WTC11 (cell line): Measurements from ENCODE around the gene ZNF500. TPM values are rescaled to one million over a fixed set of nuclear protein-coding genes. Genes with fewer than 3 reads are reported as not detected.

Experiments
- ATAC-seq: fragments of 200-7000 bp; cut with Tn5 transposase; 2 replicates; pipeline ENCODE4 v1.10.0; 2021; ENCODE audit warnings: mild to moderate bottlenecking, moderate library complexity
- CTCF ChIA-PET: fragments of 300-600 bp; sonication (Branson Sonifier 250); formaldehyde crosslinking; loops from one replicate; lab custom pipeline; 2021; ENCODE audit warnings: antibody characterized with exemption; lab: Charles Lee
- POLR2A ChIA-PET: fragments of 350-600 bp; sonication (Branson Sonifier 250); formaldehyde crosslinking; loops from one replicate; lab custom pipeline; 2021; ENCODE audit warnings: antibody characterized with exemption; lab: Charles Lee
- DNase-seq: peaks from one replicate; pipeline ENCODE4 v3.0.0; 2021; ENCODE audit warnings: low spot score
- H3K27ac Mint-ChIP-seq: 2 replicates; pipeline ENCODE4 v1.8.0; 2021; ENCODE audit warnings: mixed read lengths
- H3K27me3 Mint-ChIP-seq: 2 replicates; pipeline ENCODE4 v1.8.0; 2021; ENCODE audit warnings: low read depth, mild to moderate bottlenecking, moderate library complexity, mixed read lengths
- H3K36me3 Mint-ChIP-seq: 2 replicates; pipeline ENCODE4 v1.8.0; 2021; ENCODE audit warnings: mixed read lengths
- H3K4me1 Mint-ChIP-seq: 2 replicates; pipeline ENCODE4 v1.8.0; 2022; ENCODE audit warnings: mixed read lengths
- H3K4me3 Mint-ChIP-seq: 2 replicates; pipeline ENCODE4 v1.8.0; 2021; ENCODE audit warnings: mild to moderate bottlenecking, moderate library complexity, mixed read lengths
- H3K9me3 Mint-ChIP-seq: 2 replicates; pipeline ENCODE4 v1.8.0; 2021; ENCODE audit warnings: mixed read lengths
- E2F1 ChIP-seq: sonication (generic); formaldehyde crosslinking; IDR thresholded peaks from 2 replicates; pipeline ENCODE4 v1.8.0; 2022; ENCODE audit warnings: mild to moderate bottlenecking, missing genetic modification reagents
- ERG ChIP-seq: fragments of 250-450 bp; sonication (Bioruptor Pico); IDR thresholded peaks from 2 replicates; pipeline ENCODE4 v1.8.0; 2021; ENCODE audit warnings: mild to moderate bottlenecking
- ETV6 ChIP-seq: sonication (generic); formaldehyde crosslinking; IDR thresholded peaks from 2 replicates; pipeline ENCODE4 v1.8.1; 2022; ENCODE audit warnings: mild to moderate bottlenecking, missing genetic modification reagents
- FOXJ3 ChIP-seq: sonication (generic); formaldehyde crosslinking; IDR thresholded peaks from 2 replicates; pipeline ENCODE4 v1.9.0; 2021; ENCODE audit warnings: missing genetic modification reagents, mild to moderate bottlenecking, borderline replicate concordance
- FOXP4 ChIP-seq: sonication (generic); formaldehyde crosslinking; IDR thresholded peaks from 2 replicates; pipeline ENCODE4 v1.8.0; 2022; ENCODE audit warnings: mild to moderate bottlenecking, missing genetic modification reagents
- GTF2I ChIP-seq: fragments of 250-450 bp; sonication (Bioruptor Pico); conservative IDR thresholded peaks from 2 replicates; pipeline ENCODE4 v1.4.0; 2021; ENCODE audit warnings: mild to moderate bottlenecking
- HMGXB4 ChIP-seq: sonication (generic); formaldehyde crosslinking; IDR thresholded peaks from 2 replicates; pipeline ENCODE4 v1.8.1; 2023; ENCODE audit warnings: mild to moderate bottlenecking, moderate library complexity, missing genetic modification reagents
- IRF2 ChIP-seq: sonication (generic); formaldehyde crosslinking; IDR thresholded peaks from 2 replicates; pipeline ENCODE4 v1.8.0; 2022; ENCODE audit warnings: low read depth, missing genetic modification reagents, borderline replicate concordance
- MAX ChIP-seq: sonication (generic); formaldehyde crosslinking; IDR thresholded peaks from 2 replicates; pipeline ENCODE4 v1.8.0; 2022; ENCODE audit warnings: mild to moderate bottlenecking, missing genetic modification reagents
- NFATC4 ChIP-seq: fragments of 250-450 bp; sonication (Bioruptor Pico); IDR thresholded peaks from 2 replicates; pipeline ENCODE4 v1.9.0; 2021; ENCODE audit warnings: mild to moderate bottlenecking
- NR1H2 ChIP-seq: sonication (generic); formaldehyde crosslinking; IDR thresholded peaks from 2 replicates; pipeline ENCODE4 v1.9.0; 2021; ENCODE audit warnings: mild to moderate bottlenecking, moderate library complexity, missing genetic modification reagents
- NR3C1 ChIP-seq: sonication (generic); formaldehyde crosslinking; conservative IDR thresholded peaks from 2 replicates; pipeline ENCODE4 v1.8.1; 2023; ENCODE audit warnings: low read depth, mild to moderate bottlenecking, missing genetic modification reagents
- PRDM15 ChIP-seq: sonication (generic); formaldehyde crosslinking; IDR thresholded peaks from 2 replicates; pipeline ENCODE4 v1.8.0; 2022; ENCODE audit warnings: missing genetic modification reagents
- RELA ChIP-seq: sonication (generic); formaldehyde crosslinking; IDR thresholded peaks from 2 replicates; pipeline ENCODE4 v1.8.1; 2022; ENCODE audit warnings: missing genetic modification reagents, mild to moderate bottlenecking, borderline replicate concordance
- SP1 ChIP-seq: sonication (generic); formaldehyde crosslinking; conservative IDR thresholded peaks from 2 replicates; pipeline ENCODE4 v1.8.1; 2022; ENCODE audit warnings: missing genetic modification reagents
- STAT6 ChIP-seq: sonication (generic); formaldehyde crosslinking; conservative IDR thresholded peaks from 2 replicates; pipeline ENCODE4 v1.8.1; 2023; ENCODE audit warnings: mild to moderate bottlenecking, low read depth, missing genetic modification reagents, moderate library complexity
- ZNF138 ChIP-seq: sonication (generic); formaldehyde crosslinking; conservative IDR thresholded peaks from 2 replicates; pipeline ENCODE4 v1.8.1; 2022; ENCODE audit warnings: mild to moderate bottlenecking, moderate library complexity, missing genetic modification reagents
- ZNF232 ChIP-seq: sonication (generic); formaldehyde crosslinking; IDR thresholded peaks from 2 replicates; pipeline ENCODE4 v1.8.0; 2022; ENCODE audit warnings: mild to moderate bottlenecking, missing genetic modification reagents
- total RNA-seq: library from RNA; stranded (reverse); gene quantifications from 3 replicates; pipeline ENCODE4 v1.2.3, GENCODE V29; 2021

The ZNF500 gene
- total RNA-seq, 1 experiment from 2014 or later: 19.9 TPM

GRCh38 chr16:4780235-4780634 is 13.3 kb upstream of the ZNF500 start:
- ATAC-seq: no peak
- CTCF ChIA-PET: interaction anchor here (1.6 kb wide), 1 partner anchor 262 kb away, joined by 3 read pairs; no protein-coding TSS in a partner anchor
- Mint-ChIP-seq H3K27ac (no peak overlapping the region), H3K27me3 (no peaks in the 10 kb centered on the region; the same call in 1 of the 2 replicates), H3K9me3 (no peaks in the 10 kb centered on the region), H3K4me3 (no peak overlapping the region), H3K4me1 (peaks cover 4% of the 10 kb centered on the region; the same call in 1 of the 2 replicates), H3K36me3 (no peaks in the 10 kb centered on the region)
- POLR2A ChIA-PET: no interaction called here
- no peak for DNase-seq
- no peak for TF ChIP-seq HMGXB4
- no peak for TF ChIP-seq NFATC4 (CRISPR knock-in tag)
- TF ChIP-seq MAX (CRISPR knock-in tag): no peak
- no peak for TF ChIP-seq ERG (CRISPR knock-in tag)
- no peak for TF ChIP-seq STAT6 (CRISPR knock-in tag)
- TF ChIP-seq GTF2I (CRISPR knock-in tag): no peak
- TF ChIP-seq E2F1 (CRISPR knock-in tag): no peak
- TF ChIP-seq SP1 (CRISPR knock-in tag): no peak
- no peak for TF ChIP-seq PRDM15 (CRISPR knock-in tag)
- no peak for TF ChIP-seq FOXJ3
- no peak for TF ChIP-seq ZNF138
- no peak for TF ChIP-seq NR3C1 (CRISPR knock-in tag)
- no peak for TF ChIP-seq NR1H2 (CRISPR knock-in tag)
- TF ChIP-seq FOXP4 (CRISPR knock-in tag): no peak
- TF ChIP-seq IRF2 (CRISPR knock-in tag): no peak
- no peak for TF ChIP-seq RELA (CRISPR knock-in tag)
- TF ChIP-seq ETV6 (CRISPR knock-in tag): no peak
- no peak for TF ChIP-seq ZNF232
